Fibroblast of lung (primary cell): ENCODE results near the gene C14orf39.

ENCODE experiments used
- EZH2 ChIP-seq: IDR thresholded peaks from 2 replicates; pipeline ENCODE4 v1.5.1; 2012; ENCODE audit warnings: low read length, control low read depth, mild to moderate bottlenecking; ENCODE audit errors: missing control alignments
- TF ChIP-seq, protein P1 (sequence below), 2 donors: IDR thresholded peaks in 1 of 2; conservative IDR thresholded peaks in 1 of 2; 1 replicate in 1 of 2; 2 replicates in 1 of 2; pipeline ENCODE4 v1.5.1; 2011 to 2012; ENCODE audit warnings: low read length in 2 of 2, control low read depth in 1 of 2, inconsistent platforms in 1 of 2, low read depth in 1 of 2, mild to moderate bottlenecking in 1 of 2

DNA sequence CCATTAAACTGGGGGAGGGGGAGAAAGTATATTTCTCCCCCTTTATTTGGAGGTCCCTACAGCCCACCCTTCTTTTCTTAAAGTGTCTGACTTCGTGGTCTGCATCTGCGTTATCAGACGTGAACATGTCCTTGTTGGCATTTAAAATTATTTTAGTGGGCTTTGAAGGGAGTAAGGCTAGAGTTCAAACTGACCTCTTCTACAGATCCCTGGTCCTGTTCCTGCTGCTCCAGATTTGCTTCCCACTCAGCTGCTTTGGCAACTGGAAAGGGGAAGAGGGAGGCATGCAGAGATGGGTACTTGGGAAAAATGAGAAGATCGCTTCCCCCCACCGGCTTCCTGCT lies 22.5 kb upstream of the C14orf39 start:
- TF ChIP-seq, protein P1, sequence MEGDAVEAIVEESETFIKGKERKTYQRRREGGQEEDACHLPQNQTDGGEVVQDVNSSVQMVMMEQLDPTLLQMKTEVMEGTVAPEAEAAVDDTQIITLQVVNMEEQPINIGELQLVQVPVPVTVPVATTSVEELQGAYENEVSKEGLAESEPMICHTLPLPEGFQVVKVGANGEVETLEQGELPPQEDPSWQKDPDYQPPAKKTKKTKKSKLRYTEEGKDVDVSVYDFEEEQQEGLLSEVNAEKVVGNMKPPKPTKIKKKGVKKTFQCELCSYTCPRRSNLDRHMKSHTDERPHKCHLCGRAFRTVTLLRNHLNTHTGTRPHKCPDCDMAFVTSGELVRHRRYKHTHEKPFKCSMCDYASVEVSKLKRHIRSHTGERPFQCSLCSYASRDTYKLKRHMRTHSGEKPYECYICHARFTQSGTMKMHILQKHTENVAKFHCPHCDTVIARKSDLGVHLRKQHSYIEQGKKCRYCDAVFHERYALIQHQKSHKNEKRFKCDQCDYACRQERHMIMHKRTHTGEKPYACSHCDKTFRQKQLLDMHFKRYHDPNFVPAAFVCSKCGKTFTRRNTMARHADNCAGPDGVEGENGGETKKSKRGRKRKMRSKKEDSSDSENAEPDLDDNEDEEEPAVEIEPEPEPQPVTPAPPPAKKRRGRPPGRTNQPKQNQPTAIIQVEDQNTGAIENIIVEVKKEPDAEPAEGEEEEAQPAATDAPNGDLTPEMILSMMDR (conservative IDR thresholded peaks at IDR 0.05 in 1 of 2, IDR thresholded peaks at IDR 0.05 in 1 of 2; ENCODE audit: low read depth in 1 of 2, low read length in 2 of 2): no peak
- no peak for TF ChIP-seq EZH2
